HG03521 (cell line): ENCODE data around the gene FAM13B.
"Not testable (repeated sequence)": the region's sequence is repeated elsewhere in the genome, so short reads cannot be mapped to it uniquely, and the experiment has no call there.

Source experiments
- ATAC-seq: cut with Tn5 transposase; IDR thresholded peaks from one replicate; pipeline ENCODE4 v1.9.1; 2021; ENCODE audit warnings: mild to moderate bottlenecking, moderate library complexity; ENCODE audit not compliant: unreplicated experiment

Gene FAM13B

DNA sequence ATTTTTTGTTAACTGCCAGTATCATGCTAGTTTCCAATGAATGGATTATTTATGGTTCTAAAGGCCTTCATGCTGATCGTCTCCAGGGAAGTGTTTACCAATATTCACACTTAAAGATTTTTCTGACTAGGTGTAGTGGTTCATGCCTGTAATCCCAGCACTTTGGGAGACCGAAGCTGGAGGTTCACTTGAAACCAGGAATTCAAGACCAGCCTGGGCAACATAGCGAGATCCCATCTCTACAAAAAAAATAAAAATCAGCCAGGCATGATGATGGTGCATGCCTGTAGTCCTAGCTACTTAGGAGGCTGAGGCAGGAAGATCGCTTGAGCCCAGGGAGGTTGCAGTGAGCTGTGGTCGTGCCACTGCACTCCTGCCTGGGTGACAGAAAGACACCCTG is 43.5 kb downstream of the FAM13B start:
- ATAC-seq, result no peak

GRCh38 chr5:137975208-137975607 is 57.7 kb downstream of the FAM13B start:
- ATAC-seq, result no peak

GRCh38 chr5:137970384-137970783 is 62.5 kb downstream of the FAM13B start:
- ATAC-seq, result not testable (repeated sequence)

DNA sequence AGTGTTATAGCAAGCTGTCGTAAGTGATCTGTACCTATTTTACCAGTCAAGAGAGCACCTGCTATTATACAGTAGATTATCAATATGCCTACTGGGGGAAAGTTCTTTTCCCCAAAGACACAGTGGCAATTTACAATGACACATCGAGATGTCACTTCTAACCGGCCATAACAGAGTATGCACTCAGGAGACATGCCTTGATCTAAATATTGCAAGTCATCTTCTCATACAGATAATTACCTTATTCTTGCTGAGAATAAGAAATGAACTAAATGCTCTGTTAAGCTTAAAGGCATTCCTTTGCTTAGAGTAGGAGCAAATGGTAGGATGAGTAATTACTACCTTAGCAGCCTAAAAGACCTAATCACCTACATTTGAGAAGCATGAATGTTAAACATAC is 72.1 kb downstream of the FAM13B start:
- ATAC-seq, result no peak

GRCh38 chr5:137960141-137960540 is 72.7 kb downstream of the FAM13B start:
- no peak for ATAC-seq

DNA sequence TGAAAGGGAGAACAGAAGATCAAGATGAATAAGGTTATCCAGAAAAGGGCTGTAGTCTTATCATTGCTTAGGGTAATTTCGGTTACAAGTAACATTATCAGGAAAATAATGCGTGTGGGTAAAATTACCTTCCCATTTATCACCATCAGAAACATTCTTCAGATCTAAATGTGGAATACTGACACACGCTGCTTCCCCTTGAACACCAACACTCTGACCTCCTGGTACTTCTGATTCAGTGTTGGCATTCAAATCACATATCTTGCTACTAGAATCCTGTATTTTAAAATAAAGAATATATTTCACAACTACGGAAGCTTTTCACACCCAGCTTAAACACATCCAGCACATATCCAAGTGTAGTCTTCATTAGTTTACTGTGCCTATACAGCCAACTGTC is 73.4 kb downstream of the FAM13B start:
- no peak for ATAC-seq

DNA sequence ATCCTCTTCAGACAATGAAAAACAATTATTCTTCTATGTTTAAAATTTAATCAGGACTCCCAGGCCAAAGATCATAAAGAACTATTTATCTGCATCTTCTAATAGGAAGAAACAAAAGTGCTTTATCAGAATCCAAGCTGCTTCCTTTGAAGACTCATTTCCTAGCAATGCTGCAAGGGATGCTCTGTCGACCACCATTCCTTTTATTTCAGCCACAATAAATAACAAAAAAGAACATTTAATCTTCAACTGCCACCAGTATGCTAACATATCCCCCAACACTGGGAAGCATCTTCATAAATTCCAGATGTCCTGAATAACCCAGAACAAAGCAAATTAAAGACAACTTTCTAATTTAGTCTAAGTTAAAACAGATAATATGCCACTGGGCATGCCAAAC is 74.9 kb downstream of the FAM13B start:
- ATAC-seq, result no peak

- no peak for ATAC-seq
Observed at GRCh38 chr5:137954131-137954879, 78.6 kb downstream of the FAM13B start.

DNA sequence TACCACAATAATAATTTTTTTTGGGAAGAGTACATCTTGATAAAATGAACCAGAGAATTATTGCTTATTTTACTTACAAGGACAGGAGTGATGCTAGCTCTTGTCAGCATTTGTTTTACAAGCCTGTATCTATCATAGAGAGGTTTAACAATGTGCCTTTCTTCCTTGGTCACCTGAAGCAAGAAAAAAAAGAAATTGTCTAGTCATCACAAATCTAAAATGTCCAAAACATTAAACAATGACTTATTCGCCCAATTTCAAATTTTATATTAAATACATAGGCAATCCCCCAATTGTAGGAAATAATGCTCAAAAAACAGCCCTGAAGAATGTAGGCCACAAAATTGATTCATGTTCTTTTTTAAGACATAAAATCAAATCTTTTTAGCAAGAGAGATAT is 87.1 kb downstream of the FAM13B start:
- no peak for ATAC-seq

DNA sequence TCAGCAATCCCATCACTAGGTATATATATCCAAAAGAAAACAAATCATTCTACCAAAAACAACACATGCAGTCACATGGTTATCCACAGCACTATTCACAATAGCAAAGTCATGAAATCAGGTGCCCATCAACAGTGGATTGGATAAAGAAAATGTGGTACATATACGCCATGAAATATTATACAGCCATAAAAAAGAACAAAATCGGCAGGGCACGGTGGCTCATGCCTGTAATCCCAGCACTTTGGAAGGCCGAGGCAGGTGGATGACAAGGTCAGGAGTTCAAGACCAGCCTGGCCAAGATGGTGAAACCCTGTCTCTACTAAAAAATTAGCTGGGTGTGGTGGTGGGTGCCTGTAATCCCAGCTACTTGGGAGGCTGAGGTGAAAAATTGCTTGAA is 88.6 kb downstream of the FAM13B start:
- not testable (repeated sequence) for ATAC-seq

DNA sequence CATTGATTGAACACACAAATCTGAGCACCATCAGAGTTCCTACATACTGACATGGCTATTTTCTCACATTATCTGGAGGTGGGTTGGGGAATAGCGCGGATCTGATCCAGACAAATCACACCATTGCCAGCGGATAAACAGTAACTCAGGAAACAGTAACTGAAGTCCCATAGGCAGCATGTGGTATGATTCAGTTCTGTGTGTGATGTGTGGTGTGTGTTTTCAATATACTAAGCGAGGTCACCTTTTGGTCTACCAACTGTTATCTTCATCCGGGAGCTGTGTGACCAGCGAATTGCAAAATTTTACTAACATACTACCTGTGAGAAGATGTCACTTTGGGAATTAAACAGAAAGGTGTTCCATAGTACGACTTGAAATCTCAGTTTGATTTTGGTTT is 93.5 kb downstream of the FAM13B start:
- ATAC-seq, result no peak

- ATAC-seq, result no peak
Observed at GRCh38 chr5:137938751-137939143, 94.1 kb downstream of the FAM13B start.

- ATAC-seq, result no peak
Observed at GRCh38 chr5:137937994-137938750, 94.7 kb downstream of the FAM13B start.

- ATAC-seq, result no peak
Observed at GRCh38 chr5:137935694-137936093, 97.2 kb downstream of the FAM13B start.

GRCh38 chr5:137935190-137935589 is 97.7 kb downstream of the FAM13B start:
- ATAC-seq, result no peak

DNA sequence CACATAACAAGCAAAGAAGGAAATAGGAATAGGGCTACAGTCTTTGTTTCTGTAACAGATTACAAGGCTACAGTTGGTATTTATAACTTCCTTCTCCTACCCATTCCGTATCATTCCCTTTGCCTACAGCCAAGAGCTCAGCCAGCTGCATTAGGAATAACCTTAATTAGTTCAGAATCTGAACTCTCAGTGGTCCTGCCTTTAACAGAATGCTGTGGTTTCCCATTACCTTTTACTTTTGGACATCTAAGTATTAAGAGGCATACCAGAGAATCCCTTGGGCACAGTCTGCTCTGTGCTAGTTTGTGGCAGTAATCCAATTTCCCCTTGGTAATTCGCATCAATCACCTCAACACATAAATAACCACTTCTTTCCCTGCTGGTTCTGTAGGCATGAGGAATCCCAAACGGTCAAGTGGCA is 99.4 kb downstream of the FAM13B start:
- no peak for ATAC-seq

- no peak for ATAC-seq
Observed at GRCh38 chr5:137932800-137933199, 100.1 kb downstream of the FAM13B start.

DNA sequence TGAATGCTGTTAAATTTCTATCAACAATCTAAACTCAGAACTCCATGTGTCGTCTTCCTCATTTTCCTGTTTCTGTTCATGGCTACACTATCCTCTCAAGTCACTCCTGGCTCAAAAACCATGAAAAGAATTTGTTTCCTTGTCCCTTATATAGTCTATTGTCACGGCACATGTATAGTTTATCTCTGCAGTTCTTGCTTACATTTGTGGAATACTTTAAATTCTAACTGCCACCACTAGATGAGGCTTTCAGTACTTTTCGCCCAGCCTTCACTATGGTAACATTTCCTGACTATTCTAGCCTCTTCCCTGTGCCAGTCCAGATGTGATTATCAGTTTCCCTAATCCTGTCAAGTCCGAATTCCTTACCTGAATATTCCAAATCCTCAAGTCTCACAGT is 109.0 kb downstream of the FAM13B start:
- no peak for ATAC-seq

GRCh38 chr5:137921931-137922330 is 110.9 kb downstream of the FAM13B start:
- no peak for ATAC-seq

DNA sequence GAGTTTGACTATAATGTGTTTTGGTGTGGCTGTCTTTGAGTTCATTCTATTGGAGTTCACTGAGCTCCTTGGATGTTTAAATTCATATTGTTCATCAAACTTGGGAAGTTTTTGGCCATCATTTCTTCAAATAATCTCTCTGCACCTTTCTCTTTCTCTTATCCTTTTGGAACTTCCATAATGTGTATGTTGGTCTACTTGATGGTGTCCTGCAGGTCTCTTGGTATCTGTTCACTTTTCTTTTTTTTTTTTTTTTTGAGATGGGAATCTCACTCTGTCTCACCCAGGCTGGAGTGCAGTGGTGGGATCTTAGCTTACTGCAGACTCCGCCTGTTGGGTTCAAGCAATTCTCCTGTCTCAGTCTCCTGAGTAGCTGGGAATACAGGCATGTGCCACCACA is 116.0 kb downstream of the FAM13B start:
- no peak for ATAC-seq

- no peak for ATAC-seq
Observed at GRCh38 chr5:137914758-137915157, 118.1 kb downstream of the FAM13B start.

DNA sequence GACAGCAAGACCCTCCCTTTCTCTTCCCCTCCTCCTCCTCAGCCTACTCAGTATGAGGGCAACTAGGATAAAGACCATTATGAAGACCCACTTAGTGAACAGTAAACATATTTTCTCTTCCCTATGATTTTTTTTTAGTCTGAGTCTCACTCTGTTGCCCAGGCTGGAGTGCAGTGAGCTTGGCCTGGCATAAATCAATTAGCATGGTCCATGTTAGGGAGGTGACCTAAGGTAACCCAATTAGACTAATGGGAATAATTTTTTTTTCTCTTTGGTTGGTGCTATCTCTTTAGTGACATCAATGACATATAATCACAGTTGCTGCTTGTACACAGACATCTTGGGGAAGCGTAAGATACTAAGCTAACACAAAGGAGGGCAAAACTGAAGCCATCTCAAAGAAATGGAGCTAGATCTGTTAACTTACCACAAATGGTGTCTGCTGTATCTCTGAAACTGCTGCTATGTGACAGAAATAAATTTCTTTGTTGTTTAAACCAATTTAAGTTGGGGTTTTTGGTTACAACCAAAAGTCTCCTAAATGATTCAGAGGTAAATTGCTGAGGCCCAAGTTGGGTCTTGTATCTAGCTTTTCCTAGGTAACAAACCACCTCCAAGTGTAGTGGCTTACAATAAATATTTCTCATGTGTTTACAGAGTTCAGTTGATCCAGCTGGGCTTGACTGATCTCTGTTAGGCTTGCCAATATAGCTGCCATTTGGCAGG is 130.3 kb downstream of the FAM13B start:
- ATAC-seq, result no peak
